Measurements from ENCODE around the gene CPD. TPM values are rescaled to one million over a fixed set of nuclear protein-coding genes. Genes with fewer than 3 reads are reported as not detected.

The CPD gene
- total and polyA plus RNA-seq, 2 of the 13 experiments (the other 11 are each of a cell fraction or from before 2014, with no cell fraction given) = 46.1 to 72.3 TPM

DNA sequence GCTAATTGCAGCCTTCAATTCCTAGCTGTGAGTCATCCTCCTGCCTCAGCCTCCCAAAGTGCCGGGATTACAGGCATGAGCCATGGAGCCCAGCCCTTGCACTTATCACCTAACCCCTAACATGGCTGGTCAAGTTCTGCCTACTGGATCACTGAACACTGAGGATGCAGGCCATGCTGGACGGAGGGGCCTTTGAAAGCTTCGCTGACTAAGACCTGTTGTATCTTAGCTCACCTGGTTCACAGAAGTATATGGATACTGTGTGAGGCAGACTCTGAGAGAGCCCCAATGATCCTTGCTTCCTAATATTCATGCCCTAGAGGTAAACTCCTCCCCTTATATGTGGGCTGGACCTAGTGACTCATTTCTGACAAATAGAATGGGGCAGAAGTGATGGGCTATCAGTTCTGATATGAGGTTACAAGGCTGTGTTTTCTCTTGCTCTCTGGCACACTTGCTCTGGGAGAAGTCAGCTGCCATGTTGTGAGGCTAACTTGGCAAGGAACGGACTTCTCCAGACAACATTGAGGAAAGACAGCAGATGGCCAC lies 33.1 kb upstream of the CPD start (continued):
- TF ChIP-seq, protein P1, sequence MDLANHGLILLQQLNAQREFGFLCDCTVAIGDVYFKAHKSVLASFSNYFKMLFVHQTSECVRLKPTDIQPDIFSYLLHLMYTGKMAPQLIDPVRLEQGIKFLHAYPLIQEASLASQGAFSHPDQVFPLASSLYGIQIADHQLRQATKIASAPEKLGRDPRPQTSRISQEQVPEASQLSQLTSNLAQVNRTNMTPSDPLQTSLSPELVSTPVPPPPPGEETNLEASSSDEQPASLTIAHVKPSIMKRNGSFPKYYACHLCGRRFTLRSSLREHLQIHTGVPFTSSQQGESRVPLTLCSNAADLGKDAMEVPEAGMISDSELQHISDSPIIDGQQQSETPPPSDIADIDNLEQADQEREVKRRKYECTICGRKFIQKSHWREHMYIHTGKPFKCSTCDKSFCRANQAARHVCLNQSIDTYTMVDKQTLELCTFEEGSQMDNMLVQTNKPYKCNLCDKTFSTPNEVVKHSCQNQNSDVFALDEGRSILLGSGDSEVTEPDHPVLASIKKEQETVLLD (CRISPR knock-in tag; IDR thresholded peaks at IDR 0.05; ENCODE audit: low read depth) = no peak
- TF ChIP-seq ZNF605 (CRISPR knock-in tag; IDR thresholded peaks at IDR 0.05) (peak; percentile 23; the same call in 1 of the 2 replicates), SMYD3 (CRISPR knock-in tag; IDR thresholded peaks at IDR 0.05) (no peak), SMAD1 (CRISPR knock-in tag; IDR thresholded peaks at IDR 0.05; ENCODE audit: borderline replicate concordance, low read depth) (no peak), ZKSCAN1 (IDR thresholded peaks at IDR 0.05; ENCODE audit: low read length) (no peak), ZNF564 (CRISPR knock-in tag; IDR thresholded peaks at IDR 0.05) (no peak), TBP (CRISPR knock-in tag; IDR thresholded peaks at IDR 0.05) (no peak), ZNF773 (CRISPR knock-in tag; IDR thresholded peaks at IDR 0.05; ENCODE audit: borderline replicate concordance) (no peak), GATAD2A (CRISPR knock-in tag; IDR thresholded peaks at IDR 0.05) (peak; percentile 25; the same call in 1 of the 2 replicates), ZNF775 (CRISPR knock-in tag; IDR thresholded peaks at IDR 0.05; ENCODE audit: borderline replicate concordance) (no peak), ZNF567 (CRISPR knock-in tag; IDR thresholded peaks at IDR 0.05; ENCODE audit: borderline replicate concordance) (no peak), ZSCAN22 (CRISPR knock-in tag; IDR thresholded peaks at IDR 0.05) (no peak), NFE2 (CRISPR knock-in tag; IDR thresholded peaks at IDR 0.05) (no peak), ZNF547 (CRISPR knock-in tag; IDR thresholded peaks at IDR 0.05) (no peak), TBL1XR1 (IDR thresholded peaks at IDR 0.05; ENCODE audit: borderline replicate concordance, low read length, partially characterized antibody) (no peak), ZNF83 (CRISPR knock-in tag; IDR thresholded peaks at IDR 0.05; ENCODE audit: borderline replicate concordance) (no peak), ZNF737 (CRISPR knock-in tag; IDR thresholded peaks at IDR 0.05; ENCODE audit: borderline replicate concordance) (no peak), ZNF30 (CRISPR knock-in tag; IDR thresholded peaks at IDR 0.05) (no peak), GABPB1 (CRISPR knock-in tag; IDR thresholded peaks at IDR 0.05) (no peak)
- TF ChIP-seq, protein P2, sequence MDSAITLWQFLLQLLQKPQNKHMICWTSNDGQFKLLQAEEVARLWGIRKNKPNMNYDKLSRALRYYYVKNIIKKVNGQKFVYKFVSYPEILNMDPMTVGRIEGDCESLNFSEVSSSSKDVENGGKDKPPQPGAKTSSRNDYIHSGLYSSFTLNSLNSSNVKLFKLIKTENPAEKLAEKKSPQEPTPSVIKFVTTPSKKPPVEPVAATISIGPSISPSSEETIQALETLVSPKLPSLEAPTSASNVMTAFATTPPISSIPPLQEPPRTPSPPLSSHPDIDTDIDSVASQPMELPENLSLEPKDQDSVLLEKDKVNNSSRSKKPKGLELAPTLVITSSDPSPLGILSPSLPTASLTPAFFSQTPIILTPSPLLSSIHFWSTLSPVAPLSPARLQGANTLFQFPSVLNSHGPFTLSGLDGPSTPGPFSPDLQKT (CRISPR knock-in tag; IDR thresholded peaks at IDR 0.05; ENCODE audit: borderline replicate concordance) = no peak
- TF ChIP-seq, protein P3, sequence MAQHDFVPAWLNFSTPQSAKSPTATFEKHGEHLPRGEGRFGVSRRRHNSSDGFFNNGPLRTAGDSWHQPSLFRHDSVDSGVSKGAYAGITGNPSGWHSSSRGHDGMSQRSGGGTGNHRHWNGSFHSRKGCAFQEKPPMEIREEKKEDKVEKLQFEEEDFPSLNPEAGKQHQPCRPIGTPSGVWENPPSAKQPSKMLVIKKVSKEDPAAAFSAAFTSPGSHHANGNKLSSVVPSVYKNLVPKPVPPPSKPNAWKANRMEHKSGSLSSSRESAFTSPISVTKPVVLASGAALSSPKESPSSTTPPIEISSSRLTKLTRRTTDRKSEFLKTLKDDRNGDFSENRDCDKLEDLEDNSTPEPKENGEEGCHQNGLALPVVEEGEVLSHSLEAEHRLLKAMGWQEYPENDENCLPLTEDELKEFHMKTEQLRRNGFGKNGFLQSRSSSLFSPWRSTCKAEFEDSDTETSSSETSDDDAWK (CRISPR knock-in tag; IDR thresholded peaks at IDR 0.05) = no peak
- TF ChIP-seq, protein P4, sequence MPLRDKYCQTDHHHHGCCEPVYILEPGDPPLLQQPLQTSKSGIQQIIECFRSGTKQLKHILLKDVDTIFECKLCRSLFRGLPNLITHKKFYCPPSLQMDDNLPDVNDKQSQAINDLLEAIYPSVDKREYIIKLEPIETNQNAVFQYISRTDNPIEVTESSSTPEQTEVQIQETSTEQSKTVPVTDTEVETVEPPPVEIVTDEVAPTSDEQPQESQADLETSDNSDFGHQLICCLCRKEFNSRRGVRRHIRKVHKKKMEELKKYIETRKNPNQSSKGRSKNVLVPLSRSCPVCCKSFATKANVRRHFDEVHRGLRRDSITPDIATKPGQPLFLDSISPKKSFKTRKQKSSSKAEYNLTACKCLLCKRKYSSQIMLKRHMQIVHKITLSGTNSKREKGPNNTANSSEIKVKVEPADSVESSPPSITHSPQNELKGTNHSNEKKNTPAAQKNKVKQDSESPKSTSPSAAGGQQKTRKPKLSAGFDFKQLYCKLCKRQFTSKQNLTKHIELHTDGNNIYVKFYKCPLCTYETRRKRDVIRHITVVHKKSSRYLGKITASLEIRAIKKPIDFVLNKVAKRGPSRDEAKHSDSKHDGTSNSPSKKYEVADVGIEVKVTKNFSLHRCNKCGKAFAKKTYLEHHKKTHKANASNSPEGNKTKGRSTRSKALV (CRISPR knock-in tag; IDR thresholded peaks at IDR 0.05) = no peak
- TF ChIP-seq, protein P5, sequence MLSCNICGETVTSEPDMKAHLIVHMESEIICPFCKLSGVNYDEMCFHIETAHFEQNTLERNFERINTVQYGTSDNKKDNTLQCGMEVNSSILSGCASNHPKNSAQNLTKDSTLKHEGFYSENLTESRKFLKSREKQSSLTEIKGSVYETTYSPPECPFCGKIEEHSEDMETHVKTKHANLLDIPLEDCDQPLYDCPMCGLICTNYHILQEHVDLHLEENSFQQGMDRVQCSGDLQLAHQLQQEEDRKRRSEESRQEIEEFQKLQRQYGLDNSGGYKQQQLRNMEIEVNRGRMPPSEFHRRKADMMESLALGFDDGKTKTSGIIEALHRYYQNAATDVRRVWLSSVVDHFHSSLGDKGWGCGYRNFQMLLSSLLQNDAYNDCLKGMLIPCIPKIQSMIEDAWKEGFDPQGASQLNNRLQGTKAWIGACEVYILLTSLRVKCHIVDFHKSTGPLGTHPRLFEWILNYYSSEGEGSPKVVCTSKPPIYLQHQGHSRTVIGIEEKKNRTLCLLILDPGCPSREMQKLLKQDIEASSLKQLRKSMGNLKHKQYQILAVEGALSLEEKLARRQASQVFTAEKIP (CRISPR knock-in tag; IDR thresholded peaks at IDR 0.05; ENCODE audit: borderline replicate concordance) = no peak
